ENCODE measurements around the gene AUTS2.

DNA sequence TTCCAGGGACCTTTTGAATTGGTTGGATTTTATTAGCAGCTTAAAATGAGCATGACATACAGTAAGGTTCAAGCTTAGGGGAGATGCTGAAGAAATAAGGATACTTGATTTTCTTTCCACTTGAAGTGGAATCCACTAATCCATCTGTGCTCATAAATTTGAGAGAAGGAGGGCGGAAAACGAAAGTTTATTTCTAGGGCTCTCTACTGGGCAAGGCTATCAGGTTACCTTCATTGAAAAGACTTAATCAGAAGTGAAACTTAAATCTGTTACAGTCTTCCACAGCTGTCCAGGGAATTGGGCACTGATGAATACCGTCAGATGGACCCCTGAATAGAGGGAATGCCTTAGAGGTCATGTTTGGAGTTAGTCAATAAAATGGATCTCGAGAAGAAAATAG is 21.8 kb downstream of the AUTS2 start:
- TF ChIP-seq GATA2 (IDR thresholded peaks at IDR 0.05; ENCODE audit: low read depth, low read length) (no peak), GATA3 (IDR thresholded peaks at IDR 0.05; ENCODE audit: low read depth, low read length) (no peak)
